Gastrocnemius medialis (tissue), 4 donors: Measurements from ENCODE around the gene SIX5. TPM values are rescaled to one million over a fixed set of nuclear protein-coding genes. Genes with fewer than 3 reads are reported as not detected.

Experiments
- ATAC-seq, 2 donors: fragments of 150-250 bp; one replicate each; pipeline ENCODE4 v1.9.1; 2016
- DNase-seq, 2 donors: peaks; one replicate each; pipeline ENCODE4 v3.0.0-alpha.2; 2019
- H3K27ac ChIP-seq, 4 donors: fragments of 200-600 bp; sonication (generic); 1 replicate in 1 of 4; 2 replicates in 3 of 4; pipeline ENCODE4 v1.5.1; 2016 to 2018; ENCODE audit warnings: mild to moderate bottlenecking in 2 of 4, moderate library complexity in 1 of 4
- H3K27me3 ChIP-seq, 3 donors: fragments of 200-600 bp; sonication (generic) in 2 of 3; 1 replicate in 1 of 3; 2 replicates in 2 of 3; pipeline versions ENCODE4 v1.5.1 to v1.6.0; 2016 to 2019; ENCODE audit warnings: mild to moderate bottlenecking in 1 of 3, moderate library complexity in 1 of 3
- H3K36me3 ChIP-seq, 2 donors: fragments of 200-600 bp; sonication (generic) in 1 of 2; one replicate each; pipeline ENCODE4 v1.5.1; 2017 to 2018
- H3K4me1 ChIP-seq, 2 donors: fragments of 200-600 bp; sonication (generic) in 1 of 2; one replicate each; pipeline ENCODE4 v1.5.1; 2016 to 2017; ENCODE audit warnings: mild to moderate bottlenecking in 2 of 2
- H3K4me3 ChIP-seq, 4 donors: fragments of 200-600 bp; sonication (generic) in 3 of 4; 1 replicate in 1 of 4; 2 replicates in 3 of 4; pipeline ENCODE4 v1.5.1; 2016 to 2019; ENCODE audit warnings: mild to moderate bottlenecking in 2 of 4
- H3K9me3 ChIP-seq, 3 donors: fragments of 200-600 bp; sonication (generic) in 2 of 3; 1 replicate in 1 of 3; 2 replicates in 2 of 3; pipeline ENCODE4 v1.5.1; 2016 to 2019
- POLR2A ChIP-seq, 2 donors: fragments of 450-650 bp; IDR thresholded peaks; one replicate each; pipeline ENCODE4 v1.6.1; 2017; ENCODE audit warnings: antibody characterized with exemption in 2 of 2, mild to moderate bottlenecking in 2 of 2, moderate library complexity in 2 of 2
- in situ Hi-C, 4 donors: fragments of 200-750 bp; cut with MboI; loops; one replicate each; pipeline versions ENCODE4 v1.15.0 to v1.8.0; 2017; ENCODE audit warnings: low sequenced_read_pairs in 4 of 4
- intact Hi-C: fragments of 100-400 bp; cut with DNase I; formaldehyde crosslinking; loops from one replicate; pipeline ENCODE4 v1.15.1; 2023; ENCODE audit warnings: low total_unique reads
- total RNA-seq, 4 donors: library from RNA; depleted of rRNA; stranded (reverse); fragments of >200 nt; gene quantifications; one replicate each; pipeline versions ENCODE4 v1.1.0 to v1.2.3, GENCODE V29; 2016
- TF ChIP-seq, protein P1 (sequence below), 5 experiments: fragments of 450-650 bp in 3 of 5; fragments of 200-600 bp in 2 of 5; sonication (generic) in 2 of 5; IDR thresholded peaks in 4 of 5; conservative IDR thresholded peaks in 1 of 5; 1 replicate in 4 of 5; 2 replicates in 1 of 5; pipeline ENCODE4 v1.5.1; 2016 to 2019; ENCODE audit warnings: antibody characterized with exemption in 5 of 5, mild to moderate bottlenecking in 3 of 5, moderate library complexity in 3 of 5

The SIX5 gene
- total RNA-seq, 4 donors from 2014 or later = 8.2 to 12.2 (median 10.1) TPM

DNA sequence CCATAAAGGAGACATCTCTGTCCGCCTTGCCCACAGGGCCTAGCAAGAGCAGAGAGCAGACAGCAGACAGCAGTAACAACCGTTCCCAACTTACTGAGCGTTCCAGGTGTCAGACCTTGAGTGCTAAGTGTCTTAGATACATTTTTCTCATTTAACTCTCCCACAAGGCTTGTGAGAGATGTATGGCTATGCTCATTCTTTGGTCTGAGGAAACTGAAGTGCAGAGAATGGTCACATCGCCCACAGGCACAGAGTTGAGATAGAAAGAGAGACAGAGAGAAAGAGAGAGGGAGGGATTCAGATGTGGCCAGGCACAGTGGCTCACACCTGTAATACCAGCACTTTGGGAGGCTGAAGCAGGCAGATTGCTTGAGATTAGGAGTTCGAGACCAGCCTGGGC lies 21.5 kb downstream of the SIX5 start:
- ATAC-seq (no peak), DNase-seq (no peak)
- Histone ChIP-seq H3K4me1 (no peaks in the 10 kb centered on the region), H3K9me3 (no peaks in the 10 kb centered on the region), H3K27ac (no peak overlapping the region), H3K4me3 (no peak overlapping the region), H3K27me3 (no peaks in the 10 kb centered on the region), H3K36me3 (no peaks in the 10 kb centered on the region)
- intact Hi-C loops = no loop called here
- in situ Hi-C loops = no loop called here
- TF ChIP-seq, protein P1, sequence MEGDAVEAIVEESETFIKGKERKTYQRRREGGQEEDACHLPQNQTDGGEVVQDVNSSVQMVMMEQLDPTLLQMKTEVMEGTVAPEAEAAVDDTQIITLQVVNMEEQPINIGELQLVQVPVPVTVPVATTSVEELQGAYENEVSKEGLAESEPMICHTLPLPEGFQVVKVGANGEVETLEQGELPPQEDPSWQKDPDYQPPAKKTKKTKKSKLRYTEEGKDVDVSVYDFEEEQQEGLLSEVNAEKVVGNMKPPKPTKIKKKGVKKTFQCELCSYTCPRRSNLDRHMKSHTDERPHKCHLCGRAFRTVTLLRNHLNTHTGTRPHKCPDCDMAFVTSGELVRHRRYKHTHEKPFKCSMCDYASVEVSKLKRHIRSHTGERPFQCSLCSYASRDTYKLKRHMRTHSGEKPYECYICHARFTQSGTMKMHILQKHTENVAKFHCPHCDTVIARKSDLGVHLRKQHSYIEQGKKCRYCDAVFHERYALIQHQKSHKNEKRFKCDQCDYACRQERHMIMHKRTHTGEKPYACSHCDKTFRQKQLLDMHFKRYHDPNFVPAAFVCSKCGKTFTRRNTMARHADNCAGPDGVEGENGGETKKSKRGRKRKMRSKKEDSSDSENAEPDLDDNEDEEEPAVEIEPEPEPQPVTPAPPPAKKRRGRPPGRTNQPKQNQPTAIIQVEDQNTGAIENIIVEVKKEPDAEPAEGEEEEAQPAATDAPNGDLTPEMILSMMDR (IDR thresholded peaks at IDR 0.05 in 4 of 5, conservative IDR thresholded peaks at IDR 0.05 in 1 of 5) = no peak
- TF ChIP-seq POLR2A (IDR thresholded peaks at IDR 0.05) = no peak

DNA sequence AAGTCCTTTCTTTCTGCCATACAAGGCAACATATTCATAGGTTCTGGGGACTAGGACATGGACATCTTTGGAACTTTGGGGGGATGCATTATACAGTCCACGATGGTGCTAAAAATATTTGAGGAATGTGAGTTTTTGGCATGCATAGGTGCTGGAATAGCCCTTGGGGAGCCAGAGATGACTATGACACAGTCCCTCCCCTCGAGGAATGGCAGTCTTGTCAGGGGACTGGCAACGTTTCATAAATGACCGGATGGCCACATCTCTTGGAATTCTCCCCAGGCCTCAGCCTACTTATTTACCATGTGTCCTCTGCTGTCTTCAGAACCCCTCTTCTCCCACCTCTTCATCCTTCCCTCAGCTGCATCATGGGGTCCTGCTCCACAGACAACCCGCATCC lies 22.2 kb downstream of the SIX5 start:
- Histone ChIP-seq H3K27ac (no peak overlapping the region), H3K4me1 (no peaks in the 10 kb centered on the region), H3K36me3 (no peaks in the 10 kb centered on the region), H3K27me3 (no peaks in the 10 kb centered on the region), H3K4me3 (no peak overlapping the region), H3K9me3 (no peaks in the 10 kb centered on the region)
- in situ Hi-C loops (no loop called here), intact Hi-C loops (no loop called here)
- no peak for TF ChIP-seq POLR2A (IDR thresholded peaks at IDR 0.05)
- TF ChIP-seq, protein P1 (IDR thresholded peaks at IDR 0.05 in 4 of 5, conservative IDR thresholded peaks at IDR 0.05 in 1 of 5) = no peak
- ATAC-seq (no peak), DNase-seq (no peak)

DNA sequence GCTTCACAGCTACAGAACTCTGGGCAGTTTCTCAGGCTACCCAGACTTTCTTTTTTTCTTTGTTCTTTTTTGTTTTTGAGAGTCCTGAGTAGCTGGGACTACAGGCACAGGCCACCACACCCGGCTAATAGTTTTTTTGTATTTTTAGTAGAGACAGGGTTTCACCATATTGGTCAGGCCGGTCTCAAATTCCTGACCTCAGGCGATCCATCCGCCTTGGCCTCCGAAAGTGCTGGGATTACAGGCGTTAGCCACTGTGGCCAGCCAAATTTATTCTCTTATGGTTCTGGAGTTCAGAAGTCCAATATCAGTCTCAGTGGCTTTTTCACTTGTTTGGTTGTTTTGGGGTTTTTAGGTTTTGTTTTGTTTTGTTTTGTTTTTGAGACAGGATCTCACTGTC lies 23.4 kb downstream of the SIX5 start:
- Histone ChIP-seq H3K4me3 (no peak overlapping the region), H3K27me3 (no peaks in the 10 kb centered on the region), H3K4me1 (no peaks in the 10 kb centered on the region), H3K27ac (no peak overlapping the region), H3K36me3 (no peaks in the 10 kb centered on the region), H3K9me3 (no peaks in the 10 kb centered on the region)
- TF ChIP-seq POLR2A (IDR thresholded peaks at IDR 0.05) = no peak
- TF ChIP-seq, protein P1 (IDR thresholded peaks at IDR 0.05 in 4 of 5, conservative IDR thresholded peaks at IDR 0.05 in 1 of 5) = no peak
- no peak for ATAC-seq
- in situ Hi-C loops = no loop called here
- intact Hi-C loops = no loop called here
- DNase-seq = no peak

DNA sequence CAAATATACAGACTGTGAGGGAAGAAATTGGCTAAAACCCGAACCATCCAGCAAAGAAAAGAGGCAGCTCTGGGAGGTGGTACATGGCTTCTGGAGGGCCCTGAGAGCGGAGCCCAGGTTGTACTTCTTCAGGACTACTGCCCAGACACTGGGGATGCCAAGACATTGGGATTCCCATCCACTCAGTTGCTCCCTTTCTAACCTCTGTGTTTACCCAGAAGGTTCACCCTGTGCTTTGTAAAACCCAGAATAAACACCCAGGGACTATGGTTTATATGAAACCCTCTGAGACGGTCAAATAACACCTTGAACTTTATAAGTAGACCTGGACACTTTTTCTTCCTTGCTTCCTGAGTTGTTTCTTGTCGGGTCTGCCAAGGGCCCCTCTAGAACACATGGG lies 26.1 kb downstream of the SIX5 start:
- TF ChIP-seq, protein P1 (IDR thresholded peaks at IDR 0.05 in 4 of 5, conservative IDR thresholded peaks at IDR 0.05 in 1 of 5) = no peak
- no peak for TF ChIP-seq POLR2A (IDR thresholded peaks at IDR 0.05)
- intact Hi-C loops = no loop called here
- H3K9me3 ChIP-seq = no peaks in the 10 kb centered on the region
- in situ Hi-C loops = no loop called here
- no peaks in the 10 kb centered on the region for H3K36me3 ChIP-seq
- no peaks in the 10 kb centered on the region for H3K4me1 ChIP-seq
- no peak for ATAC-seq
- H3K27me3 ChIP-seq = no peaks in the 10 kb centered on the region
- no peak overlapping the region for H3K4me3 ChIP-seq
- DNase-seq = no peak
- H3K27ac ChIP-seq = no peak overlapping the region
